NCI-H345 treated with DMSO at 0.1 percent for 48 hours (cell line): ENCODE results near the gene ERBIN.
"Not testable (repeated sequence)": the region's sequence is repeated elsewhere in the genome, so short reads cannot be mapped to it uniquely, and the experiment has no call there.

ENCODE experiments used
- DNase-seq: peaks from one replicate; lab custom pipeline; 2025; ENCODE audit not compliant: unreplicated experiment; lab: John Stamatoyannopoulos, UW

ERBIN gene

DNA sequence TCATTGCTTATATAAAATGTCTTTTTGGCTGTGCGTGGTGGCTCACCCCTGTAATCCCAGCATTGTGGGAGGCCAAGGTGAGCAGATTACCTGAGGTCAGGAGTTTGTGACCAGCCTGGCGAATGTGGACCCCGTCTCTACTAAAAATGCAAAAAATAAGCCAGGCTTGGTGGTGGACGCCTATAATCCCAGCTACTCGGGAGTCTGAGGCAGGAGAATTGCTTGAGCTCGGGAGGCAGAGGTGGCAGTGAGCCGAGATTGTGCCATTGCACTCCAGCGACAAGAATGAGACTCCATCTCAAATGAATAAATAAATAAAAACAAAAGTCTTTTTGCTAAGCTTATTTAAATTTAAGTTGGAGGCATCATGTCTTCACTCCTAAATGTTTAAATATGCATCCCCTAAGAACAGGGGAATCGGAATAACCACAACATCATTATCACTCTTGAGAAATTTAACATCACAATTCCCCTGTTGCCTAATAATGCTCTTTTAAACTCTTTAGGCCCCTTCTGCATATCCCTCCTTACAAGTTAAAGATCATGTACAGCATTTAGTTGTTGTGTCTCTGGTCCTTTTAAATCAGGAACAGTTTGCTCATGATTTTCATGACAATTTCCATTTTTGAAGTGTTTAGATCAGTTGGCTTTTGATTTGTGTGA, 72.8 kb downstream of the ERBIN start:
- no peak for DNase-seq

DNA sequence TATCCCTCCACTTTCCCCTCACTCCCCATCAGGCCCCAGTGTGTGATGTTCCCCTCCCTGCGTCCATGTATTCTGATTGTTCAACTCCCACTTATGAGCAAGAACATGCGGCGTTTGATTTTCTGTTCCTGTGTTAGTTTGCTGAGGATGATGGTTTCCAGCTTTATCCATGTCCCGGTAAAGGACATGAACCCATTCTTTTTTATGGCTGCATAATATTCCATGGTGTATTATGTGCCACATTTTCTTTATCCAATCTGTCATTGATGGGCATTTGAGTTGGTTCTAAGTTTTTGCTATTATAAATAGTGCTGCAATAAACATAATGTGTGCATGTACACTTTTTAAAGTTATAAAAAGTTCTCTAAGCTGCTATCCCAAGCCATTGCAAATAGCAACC, 75.6 kb downstream of the ERBIN start:
- no peak for DNase-seq

DNA sequence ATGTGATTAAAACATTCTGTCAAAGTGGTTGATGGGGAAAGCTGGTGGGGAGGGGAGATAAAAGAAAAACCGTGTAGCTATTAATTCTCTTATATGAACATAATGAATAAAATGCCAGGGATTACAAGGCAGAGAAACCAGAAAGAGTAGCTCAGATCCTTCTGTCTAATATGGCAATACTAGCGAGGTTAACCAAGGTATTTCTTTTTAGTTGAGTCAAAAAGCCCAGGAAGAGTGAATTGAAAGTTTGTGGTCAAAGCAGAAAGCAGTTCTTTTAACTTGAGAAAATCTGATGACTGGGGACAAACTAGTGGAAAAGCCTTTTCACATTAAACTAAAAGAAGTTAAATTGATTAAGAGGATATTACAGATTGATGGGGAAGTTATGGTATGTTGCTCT, 76.0 kb downstream of the ERBIN start:
- no peak for DNase-seq

DNA sequence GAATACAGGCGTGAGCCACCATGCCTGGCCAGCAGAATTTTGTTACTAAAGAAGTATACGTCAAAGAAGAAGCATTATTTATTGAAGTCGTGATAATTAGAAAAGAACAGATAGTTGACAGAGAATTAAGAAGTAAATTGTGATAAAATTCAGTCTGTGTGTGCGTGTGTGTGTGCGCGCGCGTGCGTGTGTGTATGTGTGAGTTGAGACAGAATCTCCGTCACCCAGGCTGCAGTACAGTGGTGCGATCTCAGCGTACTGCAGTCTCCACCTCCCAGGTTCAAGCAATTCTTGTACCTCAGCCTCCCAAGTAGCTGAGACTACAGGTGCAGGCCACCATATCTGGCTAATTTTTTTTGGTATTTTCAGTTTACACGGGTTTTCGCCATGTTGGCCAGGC, 77.8 kb downstream of the ERBIN start:
- DNase-seq = no peak

DNA sequence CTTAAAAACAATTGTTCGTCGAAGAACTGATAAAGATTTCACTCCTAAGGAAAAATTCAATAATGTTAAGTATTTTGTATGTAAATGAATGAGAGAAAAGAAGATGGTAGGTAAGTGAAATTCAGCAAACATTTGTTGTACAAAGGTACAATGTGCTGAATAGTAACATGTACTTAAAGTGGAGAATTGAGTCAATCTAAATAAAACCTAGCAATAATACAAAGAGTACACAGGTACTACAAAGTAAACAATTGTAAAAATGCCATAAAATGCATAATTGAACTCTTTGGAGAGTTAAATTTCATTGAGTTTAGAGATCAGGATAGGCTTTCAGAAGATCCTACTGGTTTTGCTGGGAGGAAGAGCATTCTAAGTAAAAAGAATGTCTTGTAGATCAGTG, 82.9 kb downstream of the ERBIN start:
- DNase-seq = no peak

DNA sequence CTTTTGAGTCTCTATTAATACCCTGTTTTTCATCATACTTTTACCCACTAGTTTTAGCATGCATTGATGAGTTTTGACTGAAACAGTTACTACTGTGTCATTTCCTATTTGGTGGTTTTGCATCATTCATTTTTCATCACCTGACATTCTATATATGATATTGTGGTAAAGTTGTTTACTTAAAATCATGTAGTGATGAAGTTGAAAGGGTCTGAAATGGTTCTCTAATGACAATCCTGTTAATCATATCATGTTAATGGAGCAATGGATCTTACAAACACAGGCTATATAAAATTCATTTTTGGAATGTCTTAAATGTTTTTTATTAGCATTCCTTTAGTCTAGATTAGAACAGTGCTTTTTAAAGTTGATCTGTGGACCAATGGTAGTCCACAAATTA, 84.1 kb downstream of the ERBIN start:
- DNase-seq = no peak

DNA sequence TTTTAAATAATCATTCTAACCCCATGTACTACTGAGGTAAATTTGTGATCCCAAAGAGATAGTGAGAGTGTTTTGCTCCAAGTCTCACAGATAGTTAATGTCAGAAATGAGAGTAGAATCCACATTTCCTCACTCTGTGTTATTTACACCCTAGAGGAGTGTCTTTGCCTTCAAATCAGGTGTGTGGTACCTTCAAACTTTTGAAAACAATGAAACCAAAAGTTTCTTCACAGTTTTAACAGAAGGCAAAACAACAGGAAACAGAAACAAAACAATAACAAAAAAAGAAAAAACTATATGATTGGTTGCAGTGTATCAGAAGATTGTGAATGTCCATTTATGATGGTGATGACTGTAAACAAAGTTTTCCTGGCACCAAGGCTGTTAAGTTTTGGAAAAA, 85.9 kb downstream of the ERBIN start:
- no peak for DNase-seq

DNA sequence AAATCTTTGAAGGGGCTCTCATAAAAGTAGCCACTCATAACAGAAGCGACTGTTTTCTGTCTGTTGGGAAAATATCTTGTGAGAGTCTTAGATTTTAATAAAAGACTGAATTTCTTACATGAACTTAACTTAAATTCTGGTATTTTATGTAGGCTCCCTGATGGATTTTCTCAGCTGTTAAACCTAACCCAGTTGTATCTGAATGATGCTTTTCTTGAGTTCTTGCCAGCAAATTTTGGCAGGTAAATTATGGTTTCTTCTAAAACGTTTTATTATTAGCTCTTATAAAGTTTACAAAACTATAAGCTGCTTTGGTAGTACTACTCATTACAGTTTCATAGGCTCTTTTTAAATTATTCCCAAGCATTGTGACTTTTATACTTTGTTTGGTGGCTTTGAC, 87.0 kb downstream of the ERBIN start:
- DNase-seq = no peak

DNA sequence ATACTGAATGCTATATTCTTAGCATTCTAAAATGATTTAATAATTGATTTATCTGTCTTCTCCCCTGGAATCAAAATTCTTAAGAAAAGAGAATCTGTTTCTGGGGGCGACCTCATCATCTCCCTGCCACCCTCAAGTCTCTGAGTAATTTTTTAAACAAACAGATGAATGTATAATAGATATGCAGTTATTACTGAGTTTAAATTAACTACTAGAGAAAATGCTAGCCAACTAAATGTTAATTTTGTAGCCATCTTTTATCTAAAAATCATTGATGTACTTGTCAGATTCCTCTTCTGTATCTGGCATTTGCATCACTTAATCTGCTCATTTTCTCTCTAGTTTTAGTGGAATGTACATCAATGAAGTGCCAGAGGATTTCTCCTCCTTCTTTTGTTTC, 87.5 kb downstream of the ERBIN start:
- DNase-seq = no peak

DNA sequence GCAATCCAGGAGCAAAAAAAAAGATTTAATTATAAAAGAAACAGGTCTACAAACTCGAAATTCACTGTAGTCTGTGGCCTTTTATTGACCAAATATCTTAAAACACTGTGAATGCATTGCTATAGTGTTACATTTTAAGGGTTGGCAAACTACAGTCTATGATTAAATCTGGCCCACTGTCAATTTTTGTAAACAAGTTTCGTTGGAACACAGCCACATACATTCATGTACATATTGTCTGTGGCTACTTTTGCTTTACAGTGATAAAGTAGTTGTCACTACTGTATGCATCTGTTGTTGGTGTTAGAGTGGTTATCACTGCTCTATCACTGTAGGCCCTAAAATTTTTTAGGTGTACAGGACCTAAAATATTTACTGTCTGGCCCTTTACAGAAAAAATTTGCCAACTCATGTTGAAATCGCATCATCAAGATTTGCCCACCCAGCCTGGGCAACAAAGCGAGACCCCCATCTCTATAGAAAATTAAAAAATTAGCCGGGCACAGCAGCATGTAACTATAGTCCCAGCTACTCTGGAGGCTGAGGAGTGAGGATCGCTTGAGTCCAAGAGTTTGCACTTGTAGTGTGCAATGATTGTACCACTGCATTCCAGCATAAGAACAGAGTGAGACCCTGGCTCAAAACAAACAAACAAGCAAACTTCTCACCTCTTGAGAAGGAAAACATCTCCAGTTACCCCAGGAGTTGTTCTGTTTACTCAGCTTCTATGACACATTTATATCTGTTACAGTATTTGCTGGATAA, 89.0 kb downstream of the ERBIN start:
- DNase-seq = no peak

DNA sequence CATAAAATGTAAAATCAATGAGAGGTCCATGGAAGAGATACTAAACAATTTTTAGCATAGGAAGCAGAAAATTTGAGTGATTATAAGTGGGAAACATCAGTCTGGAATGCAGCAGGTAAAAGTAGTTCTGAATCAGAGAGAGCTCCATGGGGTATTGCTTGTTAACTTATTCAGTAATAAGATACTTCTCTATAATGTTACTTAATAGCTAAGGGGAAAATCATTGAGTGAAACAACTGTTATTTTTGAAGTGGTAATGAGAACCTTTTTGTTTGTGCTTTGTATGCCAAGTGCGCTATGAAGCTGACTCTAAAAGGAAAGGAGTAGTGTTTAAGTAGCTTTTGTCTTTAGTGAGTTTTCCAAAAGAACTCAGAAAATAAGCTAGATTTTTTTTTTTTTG, 95.2 kb downstream of the ERBIN start:
- DNase-seq = no peak

DNA sequence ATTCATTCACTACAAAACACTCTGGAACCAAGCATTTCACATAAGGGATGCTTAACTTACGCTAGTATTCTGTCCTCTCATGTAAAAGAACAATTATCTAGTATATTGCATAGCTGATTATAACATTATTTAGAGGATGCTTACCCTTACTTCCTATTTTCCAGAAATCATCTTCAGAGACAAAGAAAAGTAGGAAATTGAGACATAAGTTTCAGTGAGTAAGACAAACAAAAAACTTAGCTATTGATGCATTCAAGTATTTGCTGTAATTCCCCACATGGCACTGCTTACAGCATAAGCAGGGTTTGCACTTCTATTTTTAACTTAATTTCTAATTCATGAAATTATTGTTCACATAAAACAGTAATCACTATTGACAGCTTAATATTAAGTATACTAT, 112.9 kb downstream of the ERBIN start:
- DNase-seq = no peak

DNA sequence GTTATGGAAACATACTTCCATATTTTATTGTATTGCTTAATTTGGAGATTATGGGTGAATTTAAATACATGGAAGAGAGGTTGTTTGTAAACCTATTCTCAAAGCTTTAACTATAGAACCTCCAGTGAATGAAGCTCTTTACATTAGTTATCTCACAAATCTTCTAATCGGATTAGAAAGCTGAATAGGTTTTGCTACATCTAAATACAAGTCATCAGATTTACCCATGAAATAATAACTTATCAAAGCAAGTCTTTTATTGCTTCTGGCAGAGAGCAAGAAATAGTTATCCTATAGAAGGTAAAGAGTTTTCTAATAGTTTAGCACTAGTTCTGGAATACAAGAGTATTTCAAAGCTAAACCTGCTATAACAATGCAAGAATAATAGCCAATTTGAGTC, 113.3 kb downstream of the ERBIN start:
- DNase-seq = no peak

DNA sequence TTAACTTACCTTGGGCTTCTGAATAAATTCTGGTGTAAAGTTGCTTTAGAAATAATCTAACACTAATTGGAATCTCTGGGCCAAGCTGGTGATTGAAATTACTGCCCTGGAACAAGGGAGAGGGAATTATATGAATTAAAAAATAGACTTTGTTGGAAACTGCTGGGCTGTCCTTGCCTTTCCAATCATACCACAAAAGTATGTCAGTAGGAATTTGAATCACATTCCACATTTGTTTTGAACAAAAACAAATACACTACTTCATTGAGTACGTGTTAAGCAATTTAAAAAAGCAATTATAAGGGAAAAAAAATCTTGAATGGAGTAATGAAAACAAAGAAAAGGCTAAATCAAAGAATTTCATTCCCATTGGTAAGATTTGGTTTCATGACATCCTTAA, 115.3 kb downstream of the ERBIN start:
- no peak for DNase-seq

DNA sequence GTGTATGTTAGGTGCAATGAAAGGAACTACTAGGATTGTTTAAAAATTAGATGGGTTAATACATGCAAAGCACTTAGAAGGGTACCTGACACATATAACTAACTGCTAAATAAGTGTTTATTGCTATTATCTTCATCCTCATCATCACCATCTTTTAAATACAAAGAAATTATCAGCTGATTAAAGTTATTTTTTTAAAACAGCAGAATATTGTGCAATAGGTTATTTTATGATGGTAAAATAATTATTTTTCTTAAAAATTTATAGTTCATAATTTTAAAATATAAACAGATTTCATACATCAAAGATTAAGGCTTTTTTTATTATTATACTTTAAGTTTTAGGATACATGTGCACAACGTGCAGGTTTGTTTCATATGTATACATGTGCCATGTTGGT, 130.9 kb downstream of the ERBIN start:
- no peak for DNase-seq

DNA sequence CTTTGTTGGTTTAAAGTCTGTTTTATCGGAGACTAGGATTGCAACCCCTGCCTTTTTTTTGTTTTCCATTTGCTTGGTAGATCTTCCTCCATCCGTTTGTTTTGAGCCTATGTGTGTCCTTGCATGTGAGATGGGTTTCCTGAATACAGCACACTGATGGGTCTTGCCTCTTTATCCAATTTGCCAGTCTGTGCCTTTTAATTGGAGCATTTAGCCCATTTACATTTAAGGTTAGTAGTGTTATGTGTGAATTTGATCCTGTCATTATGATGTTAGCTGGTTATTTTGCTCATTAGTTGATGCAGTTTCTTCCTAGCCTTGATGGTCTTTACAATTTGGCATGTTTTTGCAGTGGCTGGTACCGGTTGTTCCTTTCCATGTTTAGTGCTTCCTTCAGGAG, 134.9 kb downstream of the ERBIN start:
- DNase-seq = not testable (repeated sequence)

DNA sequence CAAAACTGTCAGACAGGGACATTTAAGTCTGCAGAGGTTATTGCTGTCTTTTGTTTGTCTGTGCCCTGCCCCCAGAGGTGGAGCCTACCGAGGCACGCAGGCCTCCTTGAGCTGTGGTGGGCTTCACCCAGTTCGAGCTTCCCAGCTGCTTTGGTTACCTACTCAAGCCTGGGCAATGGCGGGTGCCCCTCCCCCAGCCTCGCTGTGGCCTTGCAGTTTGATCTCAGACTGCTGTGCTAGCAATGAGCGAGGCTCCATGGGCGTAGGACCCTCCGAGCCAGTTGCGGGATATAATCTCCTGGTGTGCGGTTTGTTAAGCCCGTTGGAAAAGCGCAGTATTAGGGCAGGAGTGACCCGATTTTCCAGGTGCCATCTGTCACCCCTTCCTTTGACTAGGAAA, 136.7 kb downstream of the ERBIN start:
- DNase-seq = not testable (repeated sequence)

DNA sequence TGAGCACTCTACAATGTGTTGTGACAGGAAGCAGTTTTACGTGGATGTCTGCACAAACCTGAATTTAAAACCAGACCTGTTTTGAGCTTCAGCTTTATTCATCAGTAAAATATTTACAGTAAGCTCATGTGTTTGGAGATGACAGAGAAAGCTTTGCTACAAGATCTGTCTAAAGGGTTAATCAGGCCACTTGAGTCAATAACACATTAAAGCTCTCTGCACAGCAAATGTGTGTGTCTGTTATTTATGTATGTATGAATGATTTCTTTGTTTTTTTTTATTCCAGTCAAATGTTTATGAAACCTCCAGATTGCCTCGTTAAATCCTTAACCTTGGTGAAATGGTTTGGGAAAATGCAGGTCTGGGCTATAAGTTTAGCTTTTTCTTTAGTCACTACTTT, 140.5 kb downstream of the ERBIN start:
- DNase-seq = no peak

DNA sequence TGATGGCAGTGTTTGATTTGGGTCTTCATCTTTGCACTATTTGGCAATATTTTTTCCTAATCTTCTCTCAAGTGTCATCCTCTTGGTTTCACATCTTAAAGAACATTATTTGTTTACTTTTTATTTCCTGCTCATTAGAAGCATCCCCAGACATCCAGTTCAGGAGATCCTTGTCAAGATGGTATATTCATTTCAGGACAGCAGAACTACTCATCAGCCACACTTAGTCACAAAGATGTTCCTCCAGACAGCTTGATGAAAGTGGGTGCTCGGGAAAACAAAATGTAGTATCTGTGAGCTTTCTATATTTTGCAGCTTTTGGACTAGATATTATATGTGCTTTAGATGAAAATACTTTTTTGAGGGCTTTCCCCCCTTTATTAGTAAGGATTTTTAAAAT, 145.7 kb downstream of the ERBIN start:
- no peak for DNase-seq

DNA sequence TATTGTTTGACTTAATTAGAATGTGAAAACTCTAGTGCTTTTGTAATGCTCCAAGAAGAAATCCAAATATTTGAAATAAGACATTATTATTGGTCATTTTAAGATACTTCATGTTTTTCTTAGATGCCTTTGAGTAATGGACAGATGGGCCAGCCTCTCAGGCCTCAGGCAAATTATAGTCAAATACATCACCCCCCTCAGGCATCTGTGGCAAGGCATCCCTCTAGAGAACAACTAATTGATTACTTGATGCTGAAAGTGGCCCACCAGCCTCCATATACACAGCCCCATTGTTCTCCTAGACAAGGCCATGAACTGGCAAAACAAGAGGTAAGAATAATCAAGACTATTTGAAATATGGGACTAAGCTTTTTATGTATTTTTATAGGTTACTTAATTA, 148.5 kb downstream of the ERBIN start:
- no peak for DNase-seq

DNA sequence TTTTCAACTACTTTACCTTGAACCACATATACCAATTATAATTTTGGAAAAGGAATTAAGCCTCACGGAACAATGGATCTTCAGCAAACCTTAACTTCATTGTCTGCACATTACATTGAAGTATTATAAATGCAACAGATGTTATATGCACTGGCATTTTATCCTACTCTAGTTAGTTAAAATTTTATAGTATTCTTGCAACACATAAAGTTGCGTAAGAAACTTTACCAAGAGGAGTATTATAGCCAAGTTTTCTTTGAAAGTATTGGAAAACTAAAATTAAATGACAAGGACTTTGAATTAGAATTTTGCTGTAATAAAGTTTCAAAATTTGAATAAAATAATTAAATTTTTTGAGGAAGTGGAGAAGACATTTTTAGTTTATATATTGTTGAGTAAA, 154.3 kb downstream of the ERBIN start:
- DNase-seq = no peak

DNA sequence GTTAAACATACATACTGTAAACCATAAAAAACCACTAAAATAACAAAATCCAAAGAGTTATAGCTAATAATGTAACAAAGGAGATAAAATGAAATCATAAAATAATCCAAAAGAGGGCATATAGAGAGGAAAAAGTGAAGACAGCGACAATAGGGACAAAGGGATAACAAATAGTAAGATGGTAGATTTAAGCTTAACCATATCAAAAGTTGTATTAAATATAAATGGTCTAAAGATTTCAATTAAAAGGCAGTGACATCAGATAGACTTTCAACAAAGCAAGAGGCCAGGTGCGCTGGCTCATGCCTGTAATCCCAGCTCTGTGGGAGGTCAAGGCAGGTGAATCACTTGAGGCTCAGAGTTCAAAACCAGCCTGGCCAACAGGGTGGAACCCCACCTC, 163.0 kb downstream of the ERBIN start:
- no peak for DNase-seq

DNA sequence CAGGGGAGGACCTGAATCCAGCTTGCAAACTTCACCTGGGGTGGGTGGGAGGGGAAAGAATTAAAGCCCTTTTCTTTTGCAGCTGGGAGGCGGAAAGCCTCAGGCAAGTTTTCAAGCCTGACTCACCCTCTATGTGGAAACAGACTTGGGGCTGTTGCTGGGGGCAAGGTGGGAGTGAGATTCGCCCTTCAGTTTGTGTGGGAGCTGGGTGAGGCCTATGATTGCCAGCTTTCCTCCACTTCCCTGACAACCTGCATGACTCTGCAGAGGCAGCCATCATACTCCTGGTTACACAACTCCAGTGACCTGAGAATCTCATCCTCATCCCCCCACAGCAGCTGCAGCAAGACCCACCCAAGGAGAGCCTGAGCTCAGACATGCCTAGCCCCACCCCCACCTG, 174.5 kb downstream of the ERBIN start:
- DNase-seq = no peak
